ENCODE results near the gene NFAT5.

The NFAT5 gene

GRCh38 chr16:69644790-69645189, 79.0 kb downstream of the NFAT5 start:
- no peak for DNase-seq (ENCODE audit: low spot score)

GRCh38 chr16:69647020-69647419, 81.3 kb downstream of the NFAT5 start:
- DNase-seq (ENCODE audit: low spot score): no peak

GRCh38 chr16:69651217-69651616, 85.5 kb downstream of the NFAT5 start:
- DNase-seq (ENCODE audit: low spot score): no peak

- no peak for DNase-seq (ENCODE audit: low spot score)
These were observed 88.6 kb downstream of the NFAT5 start for GRCh38 chr16:69654280-69654931.

GRCh38 chr16:69660166-69660565, 94.4 kb downstream of the NFAT5 start:
- no peak for DNase-seq (ENCODE audit: low spot score)

- DNase-seq (ENCODE audit: low spot score): no peak
These were observed 97.1 kb downstream of the NFAT5 start for GRCh38 chr16:69662901-69663300.

GRCh38 chr16:69663846-69664245, 98.1 kb downstream of the NFAT5 start:
- DNase-seq (ENCODE audit: low spot score): no peak

GRCh38 chr16:69669577-69669976, 103.8 kb downstream of the NFAT5 start:
- no peak for DNase-seq (ENCODE audit: low spot score)

GRCh38 chr16:69672315-69672997, 106.7 kb downstream of the NFAT5 start:
- DNase-seq (ENCODE audit: low spot score): no peak

- no peak for DNase-seq (ENCODE audit: low spot score)
These were observed 107.4 kb downstream of the NFAT5 start for GRCh38 chr16:69672998-69673713.

- no peak for DNase-seq (ENCODE audit: low spot score)
These were observed 114.6 kb downstream of the NFAT5 start for GRCh38 chr16:69680358-69680757.

GRCh38 chr16:69688589-69688988, 122.8 kb downstream of the NFAT5 start:
- DNase-seq (ENCODE audit: low spot score): no peak

- DNase-seq (ENCODE audit: low spot score): no peak
These were observed 126.5 kb downstream of the NFAT5 start for GRCh38 chr16:69691980-69692911.

- DNase-seq (ENCODE audit: low spot score): no peak
These were observed 128.2 kb downstream of the NFAT5 start for GRCh38 chr16:69693916-69694315.

GRCh38 chr16:69698404-69698803, 132.6 kb downstream of the NFAT5 start:
- DNase-seq (ENCODE audit: low spot score): no peak

GRCh38 chr16:69699915-69700314, 134.1 kb downstream of the NFAT5 start:
- DNase-seq (ENCODE audit: low spot score): no peak

- no peak for DNase-seq (ENCODE audit: low spot score)
These were observed 135.7 kb downstream of the NFAT5 start for GRCh38 chr16:69701452-69701851.

GRCh38 chr16:69701866-69702265, 136.1 kb downstream of the NFAT5 start:
- no peak for DNase-seq (ENCODE audit: low spot score)

- no peak for DNase-seq (ENCODE audit: low spot score)
These were observed 137.9 kb downstream of the NFAT5 start for GRCh38 chr16:69703638-69704037.

GRCh38 chr16:69706256-69706974, 140.6 kb downstream of the NFAT5 start:
- DNase-seq (ENCODE audit: low spot score): no peak

- DNase-seq (ENCODE audit: low spot score): no peak
These were observed 141.2 kb downstream of the NFAT5 start for GRCh38 chr16:69706975-69707340.
